GM23338 (cell line): ENCODE measurements around the gene CREB3L2. TPM values are rescaled to one million over a fixed set of nuclear protein-coding genes. Genes with fewer than 3 reads are reported as not detected.

ENCODE experiments used
- ATAC-seq: fragments of 200-7000 bp; cut with Tn5 transposase; 3 replicates; pipeline ENCODE4 v1.9.1; 2020
- DNase-seq: peaks from one replicate; pipeline ENCODE4 v3.0.0-alpha.2; 2015; ENCODE audit warnings: low spot score
- H2AFZ ChIP-seq: fragments of 200-600 bp; sonication (generic); 2 replicates; pipeline ENCODE4 v1.8.0; 2016; ENCODE audit warnings: antibody characterized with exemption, mild to moderate bottlenecking, moderate library complexity
- H3F3A ChIP-seq: fragments of 200-600 bp; sonication (generic); replicated peaks from 2 replicates; pipeline ENCODE4 v1.8.0; 2017; ENCODE audit warnings: antibody characterized with exemption, mixed run types, low read depth
- H3K27ac ChIP-seq: fragments of 200-600 bp; sonication (generic); 2 replicates; pipeline ENCODE4 v1.6.1; 2016; ENCODE audit warnings: low read depth
- H3K27me3 ChIP-seq: fragments of 200-600 bp; sonication (generic); 2 replicates; pipeline ENCODE4 v1.8.0; 2016; ENCODE audit warnings: mild to moderate bottlenecking, mixed run types, moderate library complexity; ENCODE audit not compliant: insufficient read depth
- H3K36me3 ChIP-seq: fragments of 200-600 bp; sonication (generic); 2 replicates; pipeline ENCODE4 v1.8.0; 2016; ENCODE audit warnings: mild to moderate bottlenecking; ENCODE audit not compliant: insufficient read depth
- H3K4me1 ChIP-seq: fragments of 200-600 bp; sonication (generic); 2 replicates; pipeline ENCODE4 v1.8.0; 2016; ENCODE audit warnings: mild to moderate bottlenecking, moderate library complexity; ENCODE audit not compliant: insufficient read depth
- H3K4me2 ChIP-seq: fragments of 200-600 bp; sonication (generic); 2 replicates; pipeline ENCODE4 v1.7.1; 2017; ENCODE audit warnings: mixed run types
- H3K4me3 ChIP-seq: fragments of 200-600 bp; sonication (generic); 2 replicates; pipeline ENCODE4 v1.6.1; 2016; ENCODE audit warnings: mixed run types
- H3K79me2 ChIP-seq: fragments of 200-600 bp; sonication (generic); replicated peaks from 2 replicates; pipeline ENCODE4 v1.8.0; 2017; ENCODE audit warnings: mild to moderate bottlenecking; ENCODE audit not compliant: insufficient read depth
- H3K9me2 ChIP-seq: fragments of 200-600 bp; sonication (generic); 2 replicates; pipeline ENCODE4 v1.8.0; 2017; ENCODE audit not compliant: insufficient read depth
- H4K20me1 ChIP-seq: fragments of 200-600 bp; sonication (generic); replicated peaks from 2 replicates; pipeline ENCODE4 v1.8.0; 2017; ENCODE audit warnings: mild to moderate bottlenecking; ENCODE audit not compliant: insufficient read depth
- H3K27ac Mint-ChIP-seq: 2 replicates; pipeline ENCODE4 v1.8.0; 2020; ENCODE audit warnings: inconsistent platforms, mild to moderate bottlenecking, moderate library complexity, mixed read lengths
- H3K27me3 Mint-ChIP-seq: 3 replicates; pipeline ENCODE4 v1.8.0; 2022; ENCODE audit warnings: low read depth, mild to moderate bottlenecking, moderate library complexity, mixed read lengths, inconsistent platforms; ENCODE audit not compliant: insufficient read depth, poor library complexity
- H3K36me3 Mint-ChIP-seq: 3 replicates; pipeline ENCODE4 v1.8.0; 2021; ENCODE audit warnings: low read depth, mild to moderate bottlenecking, inconsistent platforms, moderate library complexity, mixed read lengths
- H3K4me1 Mint-ChIP-seq: 3 replicates; pipeline ENCODE4 v1.8.0; 2020; ENCODE audit warnings: mild to moderate bottlenecking, inconsistent platforms, mixed read lengths
- H3K4me3 Mint-ChIP-seq: 3 replicates; pipeline ENCODE4 v1.8.0; 2021; ENCODE audit warnings: moderate library complexity, mild to moderate bottlenecking, inconsistent platforms, mixed read lengths
- H3K9me3 Mint-ChIP-seq: 3 replicates; pipeline ENCODE4 v1.8.0; 2020; ENCODE audit warnings: moderate library complexity, mild to moderate bottlenecking, inconsistent platforms, mixed read lengths
- CREB1 ChIP-seq: fragments of 250-450 bp; sonication (Bioruptor Pico); IDR thresholded peaks from 2 replicates; pipeline ENCODE4 v1.5.0; 2020; ENCODE audit warnings: low read depth, mild to moderate bottlenecking, moderate library complexity
- CTCF ChIP-seq, 2 experiments: fragments of 200-600 bp in 1 of 2; sonication (generic) in 1 of 2; conservative IDR thresholded peaks; 2 replicates each; pipeline versions ENCODE4 v1.5.1 to v1.6.1; 2016 to 2017; ENCODE audit warnings: antibody characterized with exemption in 2 of 2, low read depth in 2 of 2, mild to moderate bottlenecking in 2 of 2, moderate library complexity in 1 of 2
- ETS1 ChIP-seq: IDR thresholded peaks from 2 replicates; pipeline ENCODE4 v1.6.1; 2016; ENCODE audit warnings: antibody characterized with exemption
- EZH2 ChIP-seq: fragments of 200-600 bp; sonication (generic); IDR thresholded peaks from one replicate; pipeline ENCODE4 v1.8.0; 2017; ENCODE audit warnings: antibody characterized with exemption, mild to moderate bottlenecking, low read depth; ENCODE audit not compliant: unreplicated experiment
- EZH2phosphoT487 ChIP-seq: fragments of 200-600 bp; sonication (generic); IDR thresholded peaks from one replicate; pipeline ENCODE4 v1.8.1; 2018; ENCODE audit warnings: antibody characterized with exemption; ENCODE audit not compliant: unreplicated experiment
- JUNB ChIP-seq: IDR thresholded peaks from one replicate; pipeline ENCODE4 v1.6.1; 2016; ENCODE audit warnings: antibody characterized with exemption; ENCODE audit not compliant: unreplicated experiment
- NANOG ChIP-seq: IDR thresholded peaks from 2 replicates; pipeline ENCODE4 v1.6.1; 2016; ENCODE audit warnings: antibody characterized with exemption, borderline replicate concordance
- POLR2AphosphoS5 ChIP-seq: IDR thresholded peaks from 2 replicates; pipeline ENCODE4 v1.6.1; 2016; ENCODE audit warnings: antibody characterized with exemption, low read depth
- REST ChIP-seq: IDR thresholded peaks from one replicate; pipeline ENCODE4 v1.6.1; 2018; ENCODE audit warnings: antibody characterized with exemption; ENCODE audit not compliant: unreplicated experiment
- STAT1 ChIP-seq: IDR thresholded peaks from one replicate; pipeline ENCODE4 v1.6.1; 2016; ENCODE audit warnings: antibody characterized with exemption; ENCODE audit not compliant: unreplicated experiment
- ZNF114 ChIP-seq: fragments of 250-450 bp; sonication (Bioruptor Pico); IDR thresholded peaks from 2 replicates; pipeline ENCODE4 v1.5.0; 2020; ENCODE audit warnings: mild to moderate bottlenecking, moderate library complexity
- ZNF331 ChIP-seq: fragments of 250-450 bp; sonication (Bioruptor Pico); IDR thresholded peaks from 2 replicates; pipeline ENCODE4 v1.5.0; 2020; ENCODE audit warnings: low read depth, mild to moderate bottlenecking, moderate library complexity
- ZNF462 ChIP-seq: fragments of 250-450 bp; sonication (Bioruptor Pico); IDR thresholded peaks from 2 replicates; pipeline ENCODE4 v1.5.0; 2020; ENCODE audit warnings: mild to moderate bottlenecking, moderate library complexity
- polyA plus RNA-seq: library from polyadenylated mRNA; unstranded; fragments of >200 nt; fragmentation: Nextera tagmentation; extraction: Ambion mirVana; gene quantifications from 2 replicates; pipeline ENCODE4 v1.2.1, GENCODE V29; 2016
- total RNA-seq: library from RNA; depleted of rRNA; stranded (reverse); fragments of >200 nt; shearing (Covaris generic); gene quantifications from 2 replicates; pipeline ENCODE4 v1.2.3, GENCODE V29; 2014

CREB3L2 gene
- total and polyA plus RNA-seq, 2 experiments from 2014 or later = 14.5 to 27.1 TPM

- H3K9me2 ChIP-seq = 0 out of 2 replicates have a peak, but pooled peaks cover 4% of the 10 kb centered on the region
- peaks cover 40% of the 10 kb centered on the region for H3K4me1 ChIP-seq
- no peak overlapping the region for H3K27ac Mint-ChIP-seq
- H2AFZ ChIP-seq = peak overlapping the region; percentile 74; the same call in 1 of the 2 replicates
- H3K27me3 Mint-ChIP-seq = peaks cover 3% of the 10 kb centered on the region
- H3K4me2 ChIP-seq = no peak overlapping the region
- no peak overlapping the region for H3K4me3 Mint-ChIP-seq
- DNase-seq (peak; percentile 29), ATAC-seq (no peak)
- no peaks in the 10 kb centered on the region for H3K79me2 ChIP-seq
- TF ChIP-seq REST = no peak
- TF ChIP-seq ZNF462 (CRISPR knock-in tag) = no peak
- TF ChIP-seq NANOG = no peak
- no peak for TF ChIP-seq POLR2AphosphoS5
- TF ChIP-seq ZNF331 (CRISPR knock-in tag) = no peak
- no peak for TF ChIP-seq JUNB
- TF ChIP-seq ZNF114 (CRISPR knock-in tag) = no peak
- no peak for TF ChIP-seq ETS1
- no peak for TF ChIP-seq CTCF (conservative IDR thresholded peaks at IDR 0.05; ENCODE audit: low read depth in 2 of 2)
- no peak for TF ChIP-seq EZH2
- no peak for TF ChIP-seq EZH2phosphoT487
- TF ChIP-seq STAT1 = no peak
- TF ChIP-seq CREB1 (CRISPR knock-in tag) = no peak
- H3K9me3 Mint-ChIP-seq = peaks cover 44% of the 10 kb centered on the region
- H3K4me1 Mint-ChIP-seq = peaks cover 13% of the 10 kb centered on the region
- no peaks in the 10 kb centered on the region for H3K27me3 ChIP-seq
- H3K27ac ChIP-seq = 0 out of 2 replicates have a peak overlapping the region, but pooled peaks have one; percentile 2
- H3K4me3 ChIP-seq = no peak overlapping the region
- H3K36me3 ChIP-seq = peaks cover 22% of the 10 kb centered on the region
- H4K20me1 ChIP-seq = no peaks in the 10 kb centered on the region
- H3K36me3 Mint-ChIP-seq = peaks cover 46% of the 10 kb centered on the region
- no peaks in the 10 kb centered on the region for H3F3A ChIP-seq
Observed at GRCh38 chr7:138032770-138033169, 30.9 kb upstream of the CREB3L2 start.
